Stimulated activated CD8-positive, alpha-beta memory T cell treated with anti-CD3 and anti-CD28 coated beads, Interleukin-7, amount 100 ng/mL, for 24 hours (primary cell): ENCODE data around the gene FRMPD1.

ENCODE experiments used
- DNase-seq: peaks from one replicate; pipeline ENCODE4 v3.0.0-alpha.2; 2020; ENCODE audit warnings: low read depth

FRMPD1 gene

DNA sequence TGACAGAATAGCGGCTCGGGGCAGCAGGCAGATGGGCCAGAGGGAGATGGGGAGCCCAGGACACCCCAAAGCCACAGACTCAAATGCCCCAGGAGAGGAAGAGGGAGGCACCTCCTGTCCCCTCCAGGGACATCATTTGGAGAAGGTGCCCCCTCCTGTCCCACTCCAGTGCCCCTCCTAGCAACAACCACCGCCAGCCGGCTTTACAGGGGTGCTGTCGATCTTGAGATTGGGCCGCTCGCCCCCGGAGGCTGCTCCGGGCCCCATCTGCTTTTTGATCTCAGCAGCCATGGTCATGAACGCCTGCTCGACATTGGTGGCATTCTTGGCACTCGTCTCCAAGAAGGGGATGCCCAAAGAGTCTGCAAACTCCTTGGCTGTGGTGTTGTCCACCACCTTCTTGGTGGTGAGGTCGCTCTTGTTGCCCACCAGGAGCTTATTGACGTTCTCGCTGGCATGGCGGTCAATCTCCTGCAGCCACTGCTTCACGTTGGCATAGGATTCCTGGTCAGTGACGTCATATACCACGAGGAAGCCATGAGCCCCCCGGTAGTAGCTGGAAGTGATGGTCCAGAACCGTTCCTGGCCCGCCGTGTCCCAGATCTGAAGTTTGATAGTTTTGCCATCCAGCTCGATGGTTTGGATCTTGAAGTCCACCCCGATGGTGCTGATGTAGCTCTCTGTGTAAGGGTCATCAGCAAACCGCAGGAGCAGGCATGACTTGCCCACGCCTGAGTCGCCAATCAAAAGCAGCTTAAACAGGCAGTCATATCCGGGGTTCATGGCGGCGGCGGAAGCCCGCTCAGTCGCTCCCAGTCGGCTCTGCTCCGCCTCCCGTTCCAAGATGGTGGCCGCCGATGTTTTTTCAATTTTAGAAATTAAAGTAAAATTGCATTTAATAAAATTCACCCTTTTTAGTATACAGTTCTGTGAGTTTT, 14.0 kb upstream of the FRMPD1 start:
- DNase-seq: no peak

- DNase-seq: no peak
These were observed 11.5 kb upstream of the FRMPD1 start for GRCh38 chr9:37639109-37639762.

- DNase-seq: no peak
These were observed 10.9 kb upstream of the FRMPD1 start for GRCh38 chr9:37639841-37640240.

DNA sequence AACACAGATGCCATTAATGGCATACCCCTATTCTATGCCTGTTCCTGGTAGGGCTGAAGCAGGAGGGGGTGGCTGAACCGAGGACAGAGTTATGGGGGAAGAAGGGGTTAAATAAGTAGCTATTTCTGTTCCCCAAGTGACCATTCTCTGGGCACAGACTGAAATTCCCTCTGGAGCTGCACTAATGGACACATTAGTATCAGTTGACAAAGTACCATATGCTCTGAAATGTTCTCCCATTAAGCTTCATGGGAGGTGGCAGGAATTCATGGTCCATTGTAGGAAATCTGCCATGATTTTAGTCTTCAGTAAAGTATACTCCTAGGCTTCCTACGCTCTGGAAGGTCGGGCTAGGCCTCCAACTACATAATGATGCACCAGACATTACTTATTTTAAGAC, 10.5 kb upstream of the FRMPD1 start:
- no peak for DNase-seq

DNA sequence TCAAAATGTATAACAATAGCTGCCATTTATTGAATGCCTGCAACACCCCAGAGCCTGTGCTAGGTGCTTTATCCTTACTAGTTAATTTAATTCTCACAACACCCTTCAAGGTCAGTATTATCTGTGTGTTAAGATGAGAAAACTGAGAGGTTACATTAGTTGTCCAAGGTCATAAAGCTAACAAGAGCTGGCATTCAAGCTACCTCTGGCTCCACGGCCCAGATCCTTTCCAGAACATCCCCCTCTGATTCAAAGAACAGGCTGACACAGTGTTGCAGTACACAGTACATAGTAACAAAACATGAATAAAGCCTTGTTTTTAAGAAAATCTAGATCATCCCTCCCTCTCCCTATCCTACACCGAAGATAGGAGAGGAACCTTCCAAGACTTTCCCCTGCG, 9.4 kb upstream of the FRMPD1 start:
- no peak for DNase-seq

GRCh38 chr9:37643214-37643613, 7.5 kb upstream of the FRMPD1 start:
- DNase-seq: no peak

DNA sequence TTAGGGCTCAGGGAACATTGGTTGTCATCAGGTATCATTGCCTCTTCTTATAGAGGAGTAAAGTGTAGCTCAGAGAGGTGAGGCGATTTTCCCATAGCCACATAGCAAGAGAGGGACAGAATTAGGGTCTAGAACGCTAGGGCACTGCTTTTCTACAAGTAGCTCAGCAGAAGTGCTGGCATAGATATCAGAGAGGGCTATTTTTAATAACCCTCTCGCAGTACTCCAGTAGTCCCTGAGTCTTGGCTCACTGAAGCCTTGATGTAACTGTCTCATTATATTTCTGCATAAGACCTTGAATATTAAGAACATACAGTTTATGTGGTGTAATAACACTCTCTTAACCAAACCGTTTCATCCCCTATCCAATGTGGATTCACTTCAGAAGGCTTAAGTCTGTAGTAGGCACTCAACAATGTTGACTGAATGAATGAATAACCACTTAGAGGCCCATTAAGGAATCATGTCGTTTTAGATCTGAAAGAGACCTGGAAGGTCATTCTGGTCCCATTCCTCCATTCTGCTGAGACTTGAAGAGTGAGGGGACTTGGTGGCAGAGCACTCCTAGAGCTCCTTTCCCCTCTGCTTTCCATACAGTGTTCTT, 4.7 kb upstream of the FRMPD1 start:
- no peak for DNase-seq

DNA sequence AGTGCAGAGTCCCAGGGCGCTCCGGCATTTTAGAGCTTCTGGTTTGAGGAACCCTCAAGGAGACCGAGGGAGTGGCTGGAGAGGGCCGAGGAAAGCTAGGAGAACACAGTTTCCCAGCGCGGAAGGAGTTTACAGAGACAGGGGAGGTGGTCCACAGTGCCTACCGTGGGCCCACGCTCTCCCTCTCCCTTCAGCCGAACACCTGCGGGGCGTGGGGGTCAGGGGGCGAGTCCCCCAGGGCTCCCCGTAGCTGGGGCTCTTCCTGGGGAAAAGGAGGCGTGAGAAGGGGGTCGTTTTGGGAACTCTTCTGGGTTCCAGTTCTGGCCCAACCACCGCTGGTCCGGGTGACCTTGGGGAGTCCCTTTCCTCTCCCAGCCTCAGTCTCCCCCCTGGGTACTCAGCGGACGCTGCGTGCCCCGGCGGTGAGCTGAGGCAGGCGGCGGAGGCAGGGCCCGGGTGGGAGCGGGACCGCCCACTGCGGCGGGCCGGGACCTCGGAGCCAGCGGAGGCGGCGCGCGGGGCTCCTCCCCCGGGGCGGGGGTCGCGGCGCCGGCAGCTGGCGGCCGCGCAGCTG, 368 bp upstream of the FRMPD1 start:
- DNase-seq: no peak

GRCh38 chr9:37652261-37652660, 1.5 kb downstream of the FRMPD1 start:
- no peak for DNase-seq

GRCh38 chr9:37653385-37653784, 2.6 kb downstream of the FRMPD1 start:
- DNase-seq: no peak

DNA sequence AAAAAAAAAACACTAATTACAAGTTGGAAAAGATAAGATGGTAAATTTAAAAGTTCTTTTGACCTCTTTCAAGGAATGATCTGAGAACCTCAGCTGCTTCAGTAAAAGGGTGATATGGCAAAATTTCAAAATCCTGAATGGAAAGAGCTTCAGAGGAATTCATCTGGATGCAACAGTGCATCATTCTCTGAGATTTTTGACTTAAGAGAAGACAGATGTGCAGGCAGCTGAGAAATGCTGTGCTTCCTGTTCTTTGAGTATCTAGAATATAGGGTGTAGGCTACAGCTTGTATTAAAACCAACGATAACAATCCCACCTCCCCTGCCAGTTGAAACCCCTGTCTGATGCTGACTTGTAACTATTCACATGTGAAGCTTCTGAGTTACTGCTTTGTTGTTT, 6.2 kb downstream of the FRMPD1 start:
- DNase-seq: no peak

DNA sequence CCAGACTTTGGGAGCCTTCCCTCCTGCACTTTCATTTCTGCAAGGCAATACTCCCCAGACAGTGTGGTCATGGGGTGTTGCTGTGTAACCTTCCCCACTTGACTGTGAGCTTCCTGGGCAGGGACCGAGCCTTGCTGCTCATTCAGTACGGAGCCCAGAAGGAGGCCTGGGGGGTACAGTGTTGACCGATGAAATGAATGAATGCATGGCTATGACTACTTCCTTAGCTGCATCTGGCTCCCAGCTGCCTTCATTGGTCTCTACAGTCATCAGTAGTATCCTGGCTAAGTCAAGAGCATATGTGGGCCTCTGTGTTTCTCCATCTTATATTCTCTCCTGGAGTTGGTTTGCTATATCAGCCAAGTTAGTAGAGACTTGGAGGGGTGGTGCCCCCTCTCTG, 9.9 kb downstream of the FRMPD1 start:
- DNase-seq: no peak

DNA sequence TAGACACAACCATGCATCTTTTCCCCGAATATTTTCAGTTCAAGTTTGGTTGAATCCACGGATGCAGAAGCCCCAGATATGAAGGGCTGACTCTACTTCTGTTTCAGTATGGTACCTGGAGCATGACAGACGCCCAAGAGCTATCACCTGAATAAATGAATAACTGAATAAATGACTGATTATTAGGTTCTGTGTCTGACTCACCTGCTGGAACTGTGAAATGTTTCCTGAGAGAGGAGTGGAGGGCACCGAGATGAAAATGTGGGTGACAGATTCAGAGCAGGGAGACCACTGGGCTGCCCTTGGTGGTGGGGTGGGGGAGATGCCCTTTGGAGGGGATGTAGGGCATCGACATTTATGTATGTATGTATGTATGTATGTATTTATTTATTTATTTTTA, 13.2 kb downstream of the FRMPD1 start:
- no peak for DNase-seq

GRCh38 chr9:37667706-37668105, 17.0 kb downstream of the FRMPD1 start:
- no peak for DNase-seq

DNA sequence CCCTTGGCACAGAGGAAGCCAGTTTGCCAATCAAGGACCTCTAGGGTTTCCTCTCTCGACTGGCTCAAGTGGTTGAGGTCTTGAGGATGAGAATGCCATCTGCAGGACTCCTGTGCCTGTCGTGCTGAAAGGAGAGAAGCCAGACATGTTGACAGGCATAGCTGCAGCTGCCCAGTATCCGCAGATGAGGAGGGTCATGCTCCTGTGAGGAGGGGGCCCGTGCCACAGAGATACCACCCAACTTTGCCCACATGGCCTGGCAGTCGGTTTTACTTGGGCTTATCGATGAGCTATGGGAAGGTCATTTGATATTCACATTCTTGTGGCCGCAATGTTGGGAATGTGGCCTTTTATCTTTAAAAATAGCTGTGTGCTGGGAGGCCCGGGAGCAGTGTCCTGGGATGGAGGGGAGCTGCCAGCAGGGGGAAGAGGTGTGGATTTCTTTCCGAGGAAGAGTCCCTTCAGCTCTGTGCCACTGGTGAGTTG, 17.4 kb downstream of the FRMPD1 start:
- no peak for DNase-seq

GRCh38 chr9:37669232-37669631, 18.5 kb downstream of the FRMPD1 start:
- no peak for DNase-seq

DNA sequence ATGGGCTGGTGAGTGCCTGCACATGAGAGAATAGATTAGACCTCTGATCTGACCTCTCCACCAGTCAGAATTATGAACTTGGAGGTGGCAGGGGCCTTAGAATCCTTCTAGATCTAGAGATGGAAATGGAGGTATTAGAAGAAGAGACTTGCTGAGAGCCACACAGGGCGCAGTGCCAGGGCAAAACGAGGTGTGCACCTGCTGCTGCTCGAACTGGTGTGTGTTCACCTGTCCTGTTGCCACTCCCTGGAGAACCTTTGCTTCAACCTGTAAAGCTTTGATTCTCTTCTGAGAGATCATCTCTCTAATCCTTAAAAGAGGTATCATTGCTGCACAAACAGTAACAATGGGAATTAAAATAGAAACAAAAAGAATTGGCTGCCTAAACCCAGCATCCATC, 24.9 kb downstream of the FRMPD1 start:
- no peak for DNase-seq

DNA sequence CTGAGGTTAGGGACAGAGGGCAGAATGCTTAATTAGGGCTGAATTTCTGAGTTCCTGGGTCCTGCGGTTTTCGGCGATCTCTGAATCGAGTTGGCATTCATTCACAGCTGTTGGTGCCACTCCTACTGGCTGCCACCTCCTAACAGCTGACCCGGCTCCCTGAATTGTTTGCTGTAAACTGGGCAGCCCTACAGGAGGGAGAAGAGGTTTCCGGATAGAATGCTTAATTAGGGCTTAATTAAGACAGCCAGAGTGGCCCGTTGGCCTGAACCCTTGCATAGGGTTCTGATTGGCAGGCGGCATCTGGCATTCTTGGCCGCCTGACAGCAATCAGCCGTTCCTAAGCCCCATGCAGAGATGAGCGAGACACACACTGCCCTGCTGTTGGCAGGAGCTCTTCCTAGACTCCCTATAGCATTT, 25.7 kb downstream of the FRMPD1 start:
- no peak for DNase-seq

- no peak for DNase-seq
These were observed 26.7 kb downstream of the FRMPD1 start for GRCh38 chr9:37677435-37677834.

- no peak for DNase-seq
These were observed 28.1 kb downstream of the FRMPD1 start for GRCh38 chr9:37678789-37679273.

- DNase-seq: no peak
These were observed 29.1 kb downstream of the FRMPD1 start for GRCh38 chr9:37679649-37680402.

- DNase-seq: no peak
These were observed 32.2 kb downstream of the FRMPD1 start for GRCh38 chr9:37682951-37683350.
